ENCODE data around the gene ZFYVE9. TPM values are rescaled to one million over a fixed set of nuclear protein-coding genes. Genes with fewer than 3 reads are reported as not detected.

Gene ZFYVE9
- total RNA-seq, 1 donor from 2014 or later, result 18.4 TPM

DNA sequence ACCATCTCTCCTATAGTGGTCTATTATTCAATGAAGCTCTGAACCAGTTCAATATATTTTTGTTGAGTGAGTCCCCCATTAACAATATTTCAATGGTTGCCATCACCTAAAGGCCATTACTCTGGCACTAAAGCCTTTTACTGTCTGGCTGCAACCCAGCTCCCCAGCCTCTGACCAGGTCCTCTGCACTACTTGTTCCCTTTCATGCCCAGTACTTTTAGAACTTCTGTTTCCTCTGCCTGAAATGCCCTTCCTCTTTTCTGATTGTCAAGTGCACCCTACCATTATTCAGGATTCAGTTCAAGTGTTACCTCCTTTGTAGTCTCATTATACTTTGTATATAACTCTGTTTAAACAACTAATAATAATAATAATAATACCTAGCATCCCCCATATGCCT lies 30.4 kb upstream of the ZFYVE9 start:
- DNase-seq (ENCODE audit: low read depth), result no peak
- no peaks in the 10 kb centered on the region for H3K36me3 ChIP-seq (ENCODE audit: control insufficient read depth, insufficient read depth, low read length)
- TF ChIP-seq, protein P1, sequence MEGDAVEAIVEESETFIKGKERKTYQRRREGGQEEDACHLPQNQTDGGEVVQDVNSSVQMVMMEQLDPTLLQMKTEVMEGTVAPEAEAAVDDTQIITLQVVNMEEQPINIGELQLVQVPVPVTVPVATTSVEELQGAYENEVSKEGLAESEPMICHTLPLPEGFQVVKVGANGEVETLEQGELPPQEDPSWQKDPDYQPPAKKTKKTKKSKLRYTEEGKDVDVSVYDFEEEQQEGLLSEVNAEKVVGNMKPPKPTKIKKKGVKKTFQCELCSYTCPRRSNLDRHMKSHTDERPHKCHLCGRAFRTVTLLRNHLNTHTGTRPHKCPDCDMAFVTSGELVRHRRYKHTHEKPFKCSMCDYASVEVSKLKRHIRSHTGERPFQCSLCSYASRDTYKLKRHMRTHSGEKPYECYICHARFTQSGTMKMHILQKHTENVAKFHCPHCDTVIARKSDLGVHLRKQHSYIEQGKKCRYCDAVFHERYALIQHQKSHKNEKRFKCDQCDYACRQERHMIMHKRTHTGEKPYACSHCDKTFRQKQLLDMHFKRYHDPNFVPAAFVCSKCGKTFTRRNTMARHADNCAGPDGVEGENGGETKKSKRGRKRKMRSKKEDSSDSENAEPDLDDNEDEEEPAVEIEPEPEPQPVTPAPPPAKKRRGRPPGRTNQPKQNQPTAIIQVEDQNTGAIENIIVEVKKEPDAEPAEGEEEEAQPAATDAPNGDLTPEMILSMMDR (IDR thresholded peaks at IDR 0.05; ENCODE audit: insufficient read depth, low read length, poor library complexity, severe bottlenecking), result no peak
- H3K4me3 ChIP-seq (ENCODE audit: low read depth, low read length), result no peak overlapping the region
- no peaks in the 10 kb centered on the region for H3K27me3 ChIP-seq (ENCODE audit: control insufficient read depth, insufficient read depth, low read length)

DNA sequence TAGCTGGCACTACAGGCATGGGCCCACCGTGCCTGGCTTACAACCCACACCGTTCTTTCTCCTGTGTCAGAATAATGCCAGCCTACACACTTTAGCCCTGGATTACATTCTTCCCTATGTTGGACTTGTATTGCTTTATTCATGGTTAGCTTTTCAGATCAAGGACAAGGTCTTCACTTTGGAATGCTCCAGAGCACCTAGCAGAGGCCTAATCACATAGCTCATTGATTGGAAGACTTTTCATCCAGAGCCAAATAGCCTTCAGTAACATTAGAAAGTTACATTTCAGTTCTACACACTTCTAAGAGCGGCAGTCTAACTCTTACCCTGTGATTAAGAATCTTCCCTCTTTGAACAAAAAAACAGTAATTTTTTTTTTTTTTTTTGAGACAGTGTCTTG lies 29.4 kb upstream of the ZFYVE9 start:
- Histone ChIP-seq H3K4me3 (ENCODE audit: low read depth, low read length) (no peak overlapping the region), H3K36me3 (ENCODE audit: control insufficient read depth, insufficient read depth, low read length) (no peaks in the 10 kb centered on the region), H3K27me3 (ENCODE audit: control insufficient read depth, insufficient read depth, low read length) (no peaks in the 10 kb centered on the region)
- no peak for DNase-seq (ENCODE audit: low read depth)
- TF ChIP-seq, protein P1 (IDR thresholded peaks at IDR 0.05; ENCODE audit: insufficient read depth, low read length, poor library complexity, severe bottlenecking), result no peak

DNA sequence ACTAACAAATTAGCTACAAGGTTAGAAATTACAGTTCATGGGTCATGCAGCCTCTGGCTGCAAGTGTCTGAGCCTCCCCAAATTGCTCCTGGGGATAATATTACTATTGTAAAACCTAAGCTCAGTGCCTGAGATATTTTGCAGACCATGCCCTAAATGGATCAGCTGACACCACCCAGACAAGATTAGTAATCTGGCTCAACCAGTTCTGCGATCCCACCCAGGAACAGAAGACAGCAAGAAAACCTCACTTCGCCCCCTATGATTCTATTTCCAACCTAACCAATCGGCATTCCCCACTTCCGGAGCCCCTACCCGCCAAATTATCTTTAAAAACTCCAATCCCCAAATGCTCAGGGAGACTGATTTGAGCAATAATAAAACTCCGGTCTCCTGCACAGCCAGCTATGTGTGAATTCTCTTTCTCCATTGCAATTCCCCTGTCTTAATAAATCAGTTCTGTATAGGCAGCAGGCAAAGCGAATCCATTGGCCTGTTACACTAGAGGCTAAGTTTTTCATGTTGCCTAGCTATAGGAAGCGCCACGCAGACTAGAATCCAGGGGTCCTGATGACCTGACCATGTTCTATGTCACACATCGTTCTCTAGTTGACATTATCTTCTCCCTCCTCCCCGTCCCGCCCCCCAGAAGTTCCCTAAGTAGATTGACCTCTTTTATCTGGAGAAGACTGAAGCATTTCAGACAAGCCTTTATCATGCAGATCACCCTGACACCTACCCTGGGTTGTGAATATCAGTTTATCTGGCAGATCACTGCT lies 22.4 kb upstream of the ZFYVE9 start:
- DNase-seq (ENCODE audit: low read depth), result no peak
- TF ChIP-seq, protein P1 (IDR thresholded peaks at IDR 0.05; ENCODE audit: insufficient read depth, low read length, poor library complexity, severe bottlenecking), result no peak
- Histone ChIP-seq H3K36me3 (ENCODE audit: control insufficient read depth, insufficient read depth, low read length) (no peaks in the 10 kb centered on the region), H3K27me3 (ENCODE audit: control insufficient read depth, insufficient read depth, low read length) (no peaks in the 10 kb centered on the region), H3K4me3 (ENCODE audit: low read depth, low read length) (no peak overlapping the region)

DNA sequence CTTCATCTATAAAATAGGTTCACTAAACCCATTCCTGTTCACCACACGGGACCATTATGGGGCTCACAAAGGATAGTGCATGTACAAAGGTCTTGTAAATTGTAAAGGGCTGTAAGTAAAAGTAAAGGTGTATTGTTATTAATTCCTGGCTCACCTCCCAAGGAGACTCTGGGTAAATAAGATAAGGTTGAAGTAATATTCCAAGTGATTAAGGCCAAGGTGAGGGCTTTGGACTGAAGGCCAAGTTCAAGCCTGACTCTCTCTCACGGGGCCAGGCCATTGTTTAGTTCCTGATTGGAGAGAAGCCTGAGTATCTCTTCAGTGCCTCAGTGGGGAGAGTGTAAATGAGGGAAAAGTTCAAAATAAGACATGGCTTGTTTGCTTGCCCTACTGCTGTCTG lies 19.5 kb upstream of the ZFYVE9 start:
- H3K4me3 ChIP-seq (ENCODE audit: low read depth, low read length), result no peak overlapping the region
- TF ChIP-seq, protein P1 (IDR thresholded peaks at IDR 0.05; ENCODE audit: insufficient read depth, low read length, poor library complexity, severe bottlenecking), result no peak
- no peak for DNase-seq (ENCODE audit: low read depth)
- no peaks in the 10 kb centered on the region for H3K36me3 ChIP-seq (ENCODE audit: control insufficient read depth, insufficient read depth, low read length)
- no peaks in the 10 kb centered on the region for H3K27me3 ChIP-seq (ENCODE audit: control insufficient read depth, insufficient read depth, low read length)

DNA sequence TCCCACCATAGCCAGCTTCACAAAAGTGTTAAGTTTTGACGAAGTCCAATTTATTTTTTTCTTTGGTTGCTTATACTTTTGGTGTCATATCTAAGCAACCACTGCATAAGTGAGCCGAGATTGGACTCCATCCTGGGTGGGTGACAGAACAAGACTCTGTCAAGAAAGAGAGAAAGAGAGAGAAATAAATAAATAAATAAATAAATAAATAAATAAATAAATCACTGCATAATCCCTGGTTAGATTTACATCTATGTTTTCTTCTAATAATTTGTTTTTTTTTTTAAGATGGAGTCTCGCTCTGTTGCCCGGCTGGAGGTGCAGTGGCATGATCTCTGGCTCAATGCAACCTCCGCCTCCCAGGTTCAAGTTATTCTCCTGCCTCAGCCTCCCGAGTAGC lies 18.3 kb upstream of the ZFYVE9 start:
- TF ChIP-seq, protein P1 (IDR thresholded peaks at IDR 0.05; ENCODE audit: insufficient read depth, low read length, poor library complexity, severe bottlenecking), result no peak

More for the DNA sequence above, 18.3 kb upstream of the ZFYVE9 start:
- H3K4me3 ChIP-seq (ENCODE audit: low read depth, low read length), result no peak overlapping the region
- H3K36me3 ChIP-seq (ENCODE audit: control insufficient read depth, insufficient read depth, low read length), result no peaks in the 10 kb centered on the region
- no peak for DNase-seq (ENCODE audit: low read depth)
- H3K27me3 ChIP-seq (ENCODE audit: control insufficient read depth, insufficient read depth, low read length), result no peaks in the 10 kb centered on the region
